Spinal cord (tissue), 10 donors: ENCODE data around the gene KAT14. TPM values are rescaled to one million over a fixed set of nuclear protein-coding genes. Genes with fewer than 3 reads are reported as not detected.
"Not testable (repeated sequence)": the region's sequence is repeated elsewhere in the genome, so short reads cannot be mapped to it uniquely, and the experiment has no call there.

ENCODE experiments used
- DNase-seq, 6 donors: peaks; one replicate each; pipeline versions ENCODE4 v3.0.0 to v3.0.0-alpha.2; 2013 to 2015; ENCODE audit warnings: low spot score in 6 of 6, low read depth in 4 of 6
- H3K27ac ChIP-seq: one replicate; pipeline ENCODE4 v1.5.1; 2013; ENCODE audit warnings: low read depth, low read length, control low read depth
- H3K27me3 ChIP-seq: one replicate; pipeline ENCODE4 v1.6.1; 2013; ENCODE audit warnings: low read length; ENCODE audit not compliant: control insufficient read depth, insufficient read depth
- H3K36me3 ChIP-seq: one replicate; pipeline ENCODE4 v1.6.1; 2013; ENCODE audit warnings: low read length; ENCODE audit not compliant: control insufficient read depth, insufficient read depth
- H3K4me1 ChIP-seq: one replicate; pipeline ENCODE4 v1.6.1; 2013; ENCODE audit warnings: low read length; ENCODE audit not compliant: control insufficient read depth, insufficient read depth
- H3K4me3 ChIP-seq: one replicate; pipeline ENCODE4 v1.5.1; 2013; ENCODE audit warnings: low read depth, low read length, control low read depth
- H3K9me3 ChIP-seq: one replicate; pipeline ENCODE4 v1.6.1; 2013; ENCODE audit warnings: low read length; ENCODE audit not compliant: control insufficient read depth, insufficient read depth
- WGBS: methylation state at CpG from one replicate; pipeline ENCODE4 v1.1.5; 2013; ENCODE audit warnings: missing lambda C conversion rate; ENCODE audit not compliant: insufficient coverage; 5-methylcytosine and 5-hydroxymethylcytosine counted together
- polyA plus RNA-seq, 2 donors: library from polyadenylated mRNA; unstranded; fragments of 120-200 nt; gene quantifications; one replicate each; pipeline ENCODE4 v1.2.1, GENCODE V29; 2013; ENCODE audit not compliant: insufficient read length in 2 of 2
- total RNA-seq, 2 donors: library from RNA; depleted of rRNA in 1 of 2; stranded (reverse); fragments of 120-200 nt in 1 of 2; fragments of >200 nt in 1 of 2; gene quantifications; one replicate each; pipeline versions ENCODE4 v1.2.3 to v1.2.4, GENCODE V29; 2013 to 2014
- donor health status: healthy.

Gene KAT14
- total and polyA plus RNA-seq, 4 donors = 19.6 to 25.8 (median 22.9) TPM

DNA sequence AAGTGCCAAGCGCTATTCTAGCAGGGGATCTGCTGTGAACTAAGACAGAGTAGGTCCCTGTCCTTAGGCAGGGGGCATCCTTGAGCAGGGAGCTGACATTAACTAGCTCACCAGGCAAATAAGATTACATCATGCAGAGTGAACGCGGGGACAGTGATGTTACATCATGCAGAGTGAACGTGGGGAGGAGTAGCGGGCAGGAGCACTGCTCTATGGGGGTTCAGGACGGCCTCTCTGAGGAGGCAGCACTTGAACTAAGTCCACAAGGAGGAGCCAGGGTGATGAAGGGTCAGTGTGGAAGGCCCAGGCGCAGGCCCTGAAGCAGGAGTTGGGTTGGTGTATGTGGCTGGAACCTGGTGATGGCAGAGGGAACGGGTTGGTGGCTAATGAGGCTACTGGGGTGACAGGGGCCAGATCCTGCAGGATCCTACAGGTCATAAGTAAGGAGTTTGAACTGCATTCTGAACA lies 38.7 kb downstream of the KAT14 start:
- Histone ChIP-seq H3K9me3 (no peaks in the 10 kb centered on the region), H3K4me3 (no peak overlapping the region), H3K27ac (no peak overlapping the region), H3K36me3 (peaks cover 21% of the 10 kb centered on the region), H3K4me1 (no peaks in the 10 kb centered on the region), H3K27me3 (no peaks in the 10 kb centered on the region)
- 91% methylated on average over 7 of the region's 8 CpGs for WGBS
- DNase-seq = no peak

DNA sequence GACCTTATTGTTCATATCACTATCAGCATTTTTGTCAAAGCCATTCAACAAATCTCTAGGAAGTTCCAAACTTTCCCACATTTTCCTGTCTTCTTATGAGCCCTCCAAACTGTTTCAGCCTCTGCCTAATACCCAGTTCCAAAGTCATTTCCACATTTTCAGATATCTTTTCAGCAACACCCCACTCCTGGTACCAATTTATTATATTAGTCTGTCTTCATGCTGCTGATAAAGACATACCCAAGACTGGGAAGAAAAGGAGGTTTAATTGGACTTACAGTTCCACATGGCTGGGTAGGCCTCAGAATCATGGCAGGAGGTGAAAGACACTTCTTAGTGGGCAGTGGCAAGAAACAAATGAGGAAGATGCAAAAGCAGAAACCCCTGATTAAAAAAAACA lies 42.7 kb downstream of the KAT14 start:
- not testable (repeated sequence) for H3K4me3 ChIP-seq, H3K27me3 ChIP-seq, H3K4me1 ChIP-seq, DNase-seq, H3K9me3 ChIP-seq, H3K27ac ChIP-seq
- H3K36me3 ChIP-seq = peaks cover 22% of the 10 kb centered on the region

DNA sequence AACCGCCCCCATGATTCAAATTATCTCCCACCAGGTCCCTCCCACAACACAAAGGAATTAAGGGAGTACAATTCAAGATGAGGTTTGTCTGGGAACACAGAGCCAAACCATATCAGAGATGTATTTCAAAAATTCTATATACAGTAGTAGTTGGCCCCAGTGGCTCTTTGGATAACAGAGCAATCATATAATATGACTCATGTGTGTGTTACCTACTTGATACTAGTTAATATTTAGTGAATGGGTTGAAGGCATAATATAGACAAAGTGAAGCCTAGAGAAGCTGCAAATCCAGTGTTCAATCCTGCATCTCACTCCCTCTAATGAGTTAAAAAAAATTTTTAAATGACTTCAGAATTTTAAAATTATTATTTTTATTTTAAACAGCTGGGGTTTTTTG lies 43.2 kb downstream of the KAT14 start:
- no peaks in the 10 kb centered on the region for H3K9me3 ChIP-seq
- H3K36me3 ChIP-seq = peaks cover 19% of the 10 kb centered on the region
- no peaks in the 10 kb centered on the region for H3K4me1 ChIP-seq
- H3K27me3 ChIP-seq = no peaks in the 10 kb centered on the region
- H3K27ac ChIP-seq = no peak overlapping the region
- WGBS = no CpG with 5 or more reads among the region's 1 CpG
- no peak for DNase-seq
- H3K4me3 ChIP-seq = no peak overlapping the region

DNA sequence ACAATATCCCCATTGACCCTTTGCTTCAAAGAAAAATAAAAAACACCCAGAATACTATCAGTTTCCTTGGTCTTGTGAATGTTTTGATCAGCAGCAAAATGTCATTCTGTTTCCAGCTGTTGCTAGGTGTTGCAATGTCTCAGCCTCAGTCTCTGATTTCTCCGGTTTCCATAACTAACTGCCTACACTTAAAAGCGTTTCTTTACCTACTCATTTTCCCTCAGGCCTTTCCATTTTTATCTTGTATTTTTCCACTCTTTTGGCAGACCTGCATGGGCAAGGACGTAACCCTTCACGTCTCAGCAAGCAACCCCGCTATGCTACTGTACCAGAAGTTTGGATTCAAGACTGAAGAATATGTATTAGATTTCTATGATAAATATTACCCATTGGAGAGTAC lies 49.4 kb downstream of the KAT14 start:
- H3K27me3 ChIP-seq = no peaks in the 10 kb centered on the region
- H3K36me3 ChIP-seq = peaks cover 24% of the 10 kb centered on the region
- H3K4me1 ChIP-seq = no peaks in the 10 kb centered on the region
- H3K9me3 ChIP-seq = no peaks in the 10 kb centered on the region
- H3K4me3 ChIP-seq = no peak overlapping the region
- 90% methylated on average over 2 of the region's 5 CpGs for WGBS
- H3K27ac ChIP-seq = no peak overlapping the region
- no peak for DNase-seq

DNA sequence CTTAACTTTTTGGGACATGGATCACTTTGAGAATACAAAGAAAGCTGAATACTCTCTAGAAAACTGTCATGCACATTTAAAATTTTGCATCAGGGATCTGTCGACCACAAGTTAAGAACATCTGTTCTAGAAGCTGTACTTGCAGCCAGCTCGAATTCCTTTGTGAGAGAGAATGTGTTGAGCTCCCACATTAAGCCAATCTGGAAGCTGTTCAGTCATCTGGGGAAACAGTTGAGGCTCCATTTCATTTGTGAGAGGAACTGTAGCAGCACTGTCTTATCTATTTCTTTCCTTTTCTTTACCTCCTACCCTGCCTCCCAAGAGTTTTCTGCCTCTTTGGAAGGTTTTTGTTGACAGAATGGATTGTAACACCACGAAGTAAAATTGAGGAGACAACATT lies 50.8 kb downstream of the KAT14 start:
- H3K9me3 ChIP-seq = no peaks in the 10 kb centered on the region
- H3K4me1 ChIP-seq = no peaks in the 10 kb centered on the region
- no peak overlapping the region for H3K27ac ChIP-seq
- no peak overlapping the region for H3K4me3 ChIP-seq
- no peaks in the 10 kb centered on the region for H3K27me3 ChIP-seq
- H3K36me3 ChIP-seq = peaks cover 32% of the 10 kb centered on the region
- 60% methylated on average over 1 of the region's 3 CpGs for WGBS
- DNase-seq = peak in 3 of 6 donors; percentile 4 to 66 (median 25)

DNA sequence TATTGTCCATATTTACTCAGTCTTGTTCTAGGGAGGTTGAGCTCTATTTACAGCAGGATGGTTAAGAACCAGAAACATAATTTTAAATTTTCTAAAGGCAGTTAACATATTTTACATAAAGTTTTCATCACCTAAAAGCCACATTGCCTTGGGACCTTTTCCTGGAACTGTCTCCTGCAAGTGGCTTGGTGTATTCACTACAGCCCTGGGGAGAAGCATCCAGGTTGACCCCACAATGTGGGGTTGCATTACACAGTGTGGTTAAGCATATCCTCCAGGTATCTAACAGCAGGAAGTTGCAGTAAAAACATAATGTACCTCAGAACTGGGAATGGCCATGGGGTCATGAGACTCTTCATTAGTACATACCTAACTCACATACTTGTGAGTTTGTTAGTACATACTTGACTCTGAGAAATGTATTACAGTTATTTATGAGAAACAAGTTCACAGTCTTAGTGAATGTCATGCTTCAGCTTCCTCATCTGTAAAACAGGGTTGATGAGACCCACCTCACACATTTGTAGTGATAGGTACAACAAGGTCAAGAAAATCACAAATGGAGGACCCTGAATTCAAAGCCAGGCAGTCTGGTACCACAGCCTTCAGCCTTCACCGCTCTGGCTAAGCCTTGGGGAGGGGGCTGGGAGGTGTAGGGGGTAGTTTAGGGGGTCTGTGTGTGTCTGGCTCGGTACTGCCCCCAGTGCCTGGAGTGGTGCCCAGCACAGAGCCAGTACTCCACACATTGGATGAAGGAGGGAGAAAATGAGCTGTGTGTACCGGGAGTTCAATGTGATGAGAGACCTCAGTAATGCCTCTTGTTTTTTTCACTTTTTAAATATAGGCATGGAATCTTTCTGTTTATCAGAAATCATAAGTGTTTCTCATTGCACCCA lies 52.9 kb downstream of the KAT14 start:
- H3K9me3 ChIP-seq = no peaks in the 10 kb centered on the region
- no peak overlapping the region for H3K4me3 ChIP-seq
- DNase-seq = no peak
- whole genome bisulfite sequencing = 83% methylated on average over 2 of the region's 3 CpGs
- peaks cover 26% of the 10 kb centered on the region for H3K36me3 ChIP-seq
- no peak overlapping the region for H3K27ac ChIP-seq
- H3K27me3 ChIP-seq = no peaks in the 10 kb centered on the region
- H3K4me1 ChIP-seq = no peaks in the 10 kb centered on the region

DNA sequence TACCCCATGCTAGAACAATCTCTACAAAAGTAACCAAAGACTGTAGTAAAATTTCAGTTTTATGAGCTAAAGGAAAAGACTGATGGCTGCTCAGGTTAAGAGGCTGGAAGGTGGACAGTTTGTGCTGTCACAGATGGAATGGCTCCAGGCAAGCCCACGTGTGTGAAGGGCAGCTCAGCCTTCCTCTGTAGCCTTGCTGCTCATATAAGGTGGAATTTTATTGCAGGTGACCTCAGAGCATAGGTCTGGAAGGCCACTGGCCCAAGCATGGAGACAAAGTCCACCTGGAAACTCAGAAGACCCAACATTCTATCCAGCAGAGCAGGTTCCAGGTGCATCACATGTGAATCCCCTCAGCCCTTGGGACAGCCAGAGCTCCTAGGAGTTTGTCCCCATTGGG lies 53.6 kb downstream of the KAT14 start:
- WGBS = 83% methylated on average over 1 of the region's 1 CpG
- no peaks in the 10 kb centered on the region for H3K4me1 ChIP-seq
- H3K4me3 ChIP-seq = no peak overlapping the region
- no peak overlapping the region for H3K27ac ChIP-seq
- H3K36me3 ChIP-seq = peaks cover 26% of the 10 kb centered on the region
- no peak for DNase-seq
- H3K9me3 ChIP-seq = no peaks in the 10 kb centered on the region
- no peaks in the 10 kb centered on the region for H3K27me3 ChIP-seq

DNA sequence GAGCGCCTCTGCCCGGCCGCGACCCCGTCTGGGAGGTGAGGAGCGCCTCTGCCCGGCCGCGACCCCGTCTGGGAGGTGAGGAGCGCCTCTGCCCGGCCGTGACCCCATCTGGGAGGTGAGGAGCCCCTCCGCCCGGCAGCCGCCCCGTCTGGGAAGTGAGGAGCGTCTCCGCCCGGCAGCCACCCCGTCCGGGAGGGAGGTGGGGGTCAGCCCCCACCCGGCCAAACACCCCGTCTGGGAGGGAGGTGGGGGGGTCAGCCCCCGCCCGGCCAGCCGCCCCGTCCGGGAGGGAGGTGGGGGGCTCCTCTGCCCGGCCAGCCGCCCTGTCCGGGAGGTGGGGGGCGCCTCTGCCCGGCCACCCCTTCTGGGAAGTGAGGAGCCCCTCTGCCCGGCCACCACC lies 56.8 kb downstream of the KAT14 start:
- H3K4me3 ChIP-seq, H3K27ac ChIP-seq, H3K27me3 ChIP-seq, DNase-seq, H3K9me3 ChIP-seq, H3K4me1 ChIP-seq: not testable (repeated sequence)
- peaks cover 16% of the 10 kb centered on the region for H3K36me3 ChIP-seq
- WGBS = 95% methylated on average over 27 of the region's 35 CpGs

DNA sequence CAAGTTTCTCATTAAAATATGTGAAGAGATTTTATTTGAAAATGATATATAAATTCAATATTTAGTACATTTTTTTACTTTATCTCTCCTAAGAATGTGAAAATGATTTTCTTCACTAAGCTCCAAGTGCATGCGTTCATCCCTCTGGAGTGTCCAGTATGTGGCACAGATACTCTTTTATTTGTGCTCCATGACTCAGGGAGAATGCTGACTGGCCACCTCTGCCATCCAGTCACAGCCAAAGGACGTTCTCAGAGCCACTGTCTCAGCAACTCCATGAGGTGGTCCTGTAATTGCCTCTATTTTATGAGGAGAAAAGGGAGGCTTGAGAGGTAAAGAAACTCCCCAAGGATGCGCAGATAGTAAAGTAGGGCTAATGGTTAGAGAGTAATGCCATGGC lies 58.3 kb downstream of the KAT14 start:
- Histone ChIP-seq H3K27me3 (no peaks in the 10 kb centered on the region), H3K9me3 (no peaks in the 10 kb centered on the region), H3K4me1 (no peaks in the 10 kb centered on the region), H3K36me3 (peaks cover 12% of the 10 kb centered on the region), H3K4me3 (no peak overlapping the region), H3K27ac (no peak overlapping the region)
- no peak for DNase-seq
- 89% methylated on average over 1 of the region's 3 CpGs for WGBS

DNA sequence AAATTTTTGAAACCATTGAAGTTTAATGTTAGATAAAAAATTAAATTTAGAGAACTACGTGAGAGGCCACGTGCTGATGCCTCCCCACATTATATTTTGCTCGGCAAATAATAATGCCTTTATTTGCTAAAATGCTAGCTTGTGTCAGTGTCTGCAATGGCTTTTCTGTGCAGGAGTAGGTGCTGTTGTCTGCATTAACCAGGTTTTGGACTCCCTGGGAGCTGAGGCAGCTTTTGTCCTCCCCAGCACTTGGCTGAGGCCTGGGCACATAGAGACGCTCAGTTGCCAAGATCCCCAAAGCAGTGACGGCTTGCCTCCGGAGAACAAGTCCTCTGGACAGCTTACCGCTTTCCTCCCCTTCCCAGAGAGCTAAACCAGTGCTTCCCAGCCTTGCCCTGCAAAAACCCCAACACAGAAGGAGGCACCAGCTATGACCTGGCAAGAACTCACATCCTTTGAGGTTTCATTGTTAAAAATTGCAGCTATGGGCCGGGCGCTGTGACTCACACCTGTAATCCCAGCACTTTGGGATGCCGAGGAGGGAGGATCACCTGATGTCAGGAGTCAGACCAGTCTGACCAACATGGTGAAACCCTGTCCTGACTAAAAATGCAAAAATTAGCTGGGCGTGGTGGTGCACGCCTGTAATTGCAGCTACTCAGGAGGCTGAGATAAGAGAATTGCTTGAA lies 59.9 kb downstream of the KAT14 start:
- WGBS = 95% methylated on average over 10 of the region's 12 CpGs
- H3K27ac ChIP-seq = no peak overlapping the region
- H3K9me3 ChIP-seq = peaks cover 2% of the 10 kb centered on the region
- H3K27me3 ChIP-seq = no peaks in the 10 kb centered on the region
- no peak overlapping the region for H3K4me3 ChIP-seq
- H3K4me1 ChIP-seq = no peaks in the 10 kb centered on the region
- DNase-seq = no peak
- H3K36me3 ChIP-seq = peaks cover 3% of the 10 kb centered on the region
